HG02981 (cell line): Measurements from ENCODE around the gene OCRL.

Experiments
- ATAC-seq: cut with Tn5 transposase; IDR thresholded peaks from one replicate; pipeline ENCODE4 v1.9.1; 2021; ENCODE audit warnings: mild to moderate bottlenecking, moderate library complexity; ENCODE audit not compliant: unreplicated experiment

Gene OCRL

GRCh38 chrX:129540068-129540653 lies at the start of gene OCRL:
OCRL (plus strand) TSS chrX:129540259; CDS start chrX:129540440, 181 bp downstream.
- peak; percentile 96 for ATAC-seq

- ATAC-seq = no peak
These were observed 49.7 kb upstream of the OCRL start for GRCh38 chrX:129490330-129490729.

- no peak for ATAC-seq
These were observed 46.4 kb upstream of the OCRL start for GRCh38 chrX:129493643-129494042.

- no peak for ATAC-seq
These were observed 45.2 kb upstream of the OCRL start for GRCh38 chrX:129494887-129495286.

DNA sequence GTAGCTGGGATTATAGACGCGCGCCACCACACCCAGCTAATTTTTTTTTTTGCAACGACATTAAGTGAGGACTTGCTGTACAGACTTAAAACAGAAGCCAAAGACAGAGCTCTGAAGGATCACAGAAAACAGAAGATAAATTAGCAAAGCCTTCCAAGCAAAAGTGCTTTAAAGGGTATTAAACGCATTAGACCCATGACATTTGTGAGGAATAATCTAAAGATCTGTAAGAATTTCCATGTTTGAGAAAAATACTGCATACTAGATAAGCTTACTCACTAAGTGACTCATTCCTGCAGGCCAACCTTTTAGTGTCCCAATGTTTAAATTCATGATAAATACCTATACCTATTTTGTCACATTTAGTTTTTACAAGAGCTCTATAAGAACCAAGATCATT lies 44.2 kb upstream of the OCRL start:
- no peak for ATAC-seq

- no peak for ATAC-seq
These were observed 43.4 kb upstream of the OCRL start for GRCh38 chrX:129496625-129497024.

- no peak for ATAC-seq
These were observed 42.8 kb upstream of the OCRL start for GRCh38 chrX:129497146-129497843.

DNA sequence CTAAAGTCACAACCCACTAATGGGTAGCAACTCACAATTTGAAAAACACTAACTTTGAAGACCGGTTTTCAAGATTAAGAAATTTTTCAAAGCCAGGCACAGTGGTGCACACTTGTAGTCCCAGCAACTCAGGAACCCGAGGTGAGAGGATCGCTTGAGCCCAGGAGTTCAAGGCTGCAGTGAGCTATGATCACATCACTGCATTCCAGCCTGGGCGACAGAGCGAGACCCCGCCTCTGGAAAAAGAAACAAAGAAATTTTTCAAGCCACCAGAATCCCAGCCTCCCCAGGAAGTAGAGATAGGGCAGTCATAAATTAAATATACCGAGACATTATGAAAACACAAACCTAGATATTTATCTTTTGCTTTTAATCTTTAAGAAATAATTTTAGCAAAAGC lies 29.7 kb upstream of the OCRL start:
- ATAC-seq = no peak

DNA sequence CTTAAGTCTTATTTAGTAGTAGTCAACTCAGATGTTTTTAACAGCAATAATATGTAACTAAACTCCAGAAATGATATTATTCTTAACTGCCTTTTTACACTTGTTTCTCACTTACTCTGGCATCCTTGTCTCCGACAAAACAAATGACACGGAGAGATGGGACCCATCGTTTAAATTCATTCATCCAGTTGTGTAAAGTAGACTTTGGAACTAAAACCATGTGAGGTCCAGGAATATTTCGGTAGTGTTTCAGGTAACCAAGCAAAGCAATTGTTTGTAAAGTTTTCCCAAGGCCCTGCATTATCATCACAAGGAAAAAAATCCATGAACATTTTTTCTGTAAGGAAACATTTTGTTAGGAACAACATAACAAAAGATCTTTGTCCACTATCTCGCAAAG lies 28.4 kb upstream of the OCRL start:
- ATAC-seq = no peak

- no peak for ATAC-seq
These were observed 27.6 kb upstream of the OCRL start for GRCh38 chrX:129512409-129512808.

DNA sequence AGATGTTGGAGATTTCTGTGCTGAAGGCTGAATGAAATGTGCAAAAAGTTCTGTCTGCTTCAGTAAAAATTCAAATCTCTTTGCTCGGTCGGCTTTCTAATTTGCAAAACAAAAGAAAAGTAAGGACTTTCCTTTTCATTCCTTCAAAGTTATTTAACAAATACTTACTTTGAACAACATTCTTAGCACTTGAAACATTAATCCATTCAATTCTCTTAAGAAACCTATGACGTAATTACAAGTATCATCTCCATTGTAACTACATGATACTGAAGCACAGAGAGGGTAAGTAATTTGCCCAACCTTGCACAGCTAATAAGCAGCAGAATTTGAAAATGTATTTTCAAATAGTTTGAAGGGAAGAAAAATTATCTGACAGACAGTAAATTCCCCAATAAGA lies 23.7 kb upstream of the OCRL start:
- no peak for ATAC-seq

GRCh38 chrX:129520151-129520550 lies 19.9 kb upstream of the OCRL start:
- no peak for ATAC-seq

GRCh38 chrX:129522184-129523078 lies 17.6 kb upstream of the OCRL start:
- no peak for ATAC-seq

GRCh38 chrX:129523079-129523911 lies 16.8 kb upstream of the OCRL start, which contains the start of gene SMARCA1:
SMARCA1 (minus strand) TSS chrX:129523490; CDS start chrX:129523370, 120 bp downstream.
- no peak for ATAC-seq

DNA sequence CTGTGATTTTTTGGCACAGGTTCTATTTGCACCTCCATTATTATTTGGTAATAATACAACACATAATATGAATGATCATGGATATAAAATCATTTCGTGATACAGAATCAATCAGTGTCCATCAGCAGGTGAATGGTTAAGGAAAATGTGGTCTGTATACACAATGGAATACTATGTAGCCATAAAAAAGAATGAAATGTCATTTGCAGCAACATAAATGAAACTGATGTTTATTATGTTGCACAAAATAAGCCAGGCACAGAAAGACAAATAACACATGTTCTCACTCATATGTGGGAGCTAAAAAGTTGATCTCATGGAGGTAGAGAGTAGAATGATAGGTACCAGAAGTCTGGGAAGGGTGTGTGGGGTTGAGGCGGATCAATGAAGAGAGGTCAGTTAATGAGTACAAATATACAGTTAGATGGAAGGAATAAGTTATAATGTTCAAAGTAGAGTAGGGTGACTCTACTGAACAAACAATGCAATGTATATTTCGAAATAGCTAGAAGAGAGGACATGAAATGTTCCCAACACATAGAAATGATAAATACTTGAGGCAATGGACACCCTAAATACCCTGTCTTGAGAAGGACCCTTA lies 15.7 kb upstream of the OCRL start:
- ATAC-seq = no peak

DNA sequence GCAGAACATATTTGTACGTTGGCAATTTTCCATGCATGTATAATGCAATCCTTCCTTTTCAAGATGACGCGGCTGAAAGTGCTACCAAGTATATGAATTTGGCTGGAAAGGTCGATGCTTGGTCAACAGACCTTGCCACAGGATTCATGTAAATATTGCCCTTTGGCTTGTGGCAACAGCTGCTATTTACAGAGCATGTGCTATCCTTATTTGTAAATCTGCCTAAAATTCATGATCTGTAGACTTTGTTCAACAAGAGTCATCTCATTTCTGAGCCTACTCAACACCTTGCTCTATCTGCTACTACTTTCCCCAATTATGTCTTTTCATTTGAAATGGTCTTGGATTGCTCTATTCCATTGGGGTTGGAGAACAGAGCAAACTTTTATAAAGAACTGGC lies 14.9 kb upstream of the OCRL start:
- ATAC-seq = no peak

GRCh38 chrX:129525896-129526295 lies 14.2 kb upstream of the OCRL start:
- ATAC-seq = no peak

DNA sequence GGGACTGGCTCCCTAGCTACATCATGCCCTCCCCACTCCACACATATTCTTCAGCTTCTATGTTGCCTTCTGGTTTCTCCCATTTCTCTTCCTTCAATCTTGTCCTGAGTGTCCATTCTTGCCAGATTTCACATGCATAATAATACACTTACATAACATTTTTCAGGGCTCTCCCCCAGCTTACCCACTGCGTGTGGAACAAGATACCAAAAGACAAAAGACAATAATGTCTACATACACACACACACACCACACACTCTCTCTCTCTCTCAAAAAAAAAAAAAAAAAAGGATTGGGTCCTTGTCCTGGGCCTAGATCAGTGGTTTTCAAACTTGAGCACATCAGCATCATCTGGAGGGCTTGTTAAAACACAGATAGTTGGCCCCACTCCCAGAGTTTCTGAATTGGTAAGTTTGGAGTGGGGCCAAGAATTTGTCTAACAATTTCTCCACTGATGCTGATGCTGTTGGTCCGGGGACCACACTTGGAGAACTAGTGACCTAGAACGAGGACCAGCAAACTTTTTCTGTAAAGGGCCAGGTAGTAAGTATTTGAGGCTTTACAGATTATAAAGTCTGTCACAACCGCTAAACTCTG lies 10.3 kb upstream of the OCRL start:
- ATAC-seq = no peak

DNA sequence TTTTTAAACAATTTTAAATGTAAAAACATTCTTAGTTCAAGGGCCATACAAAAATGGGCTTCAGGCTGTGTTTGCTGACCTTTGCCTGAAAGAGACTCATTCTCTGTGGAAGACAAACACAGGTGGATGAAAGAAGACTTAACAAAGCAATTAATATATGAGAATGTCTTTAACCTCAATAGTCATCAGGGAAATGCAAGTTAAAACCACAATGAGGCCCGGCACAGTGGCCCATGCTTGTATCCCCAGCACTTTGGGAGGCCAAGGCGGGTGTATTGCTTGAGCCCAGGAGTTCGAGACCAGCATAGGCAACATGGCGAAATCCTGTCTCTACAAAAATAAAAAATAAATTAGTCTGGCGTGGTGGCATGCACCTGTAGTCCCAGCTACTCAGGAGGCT lies 9.6 kb upstream of the OCRL start:
- no peak for ATAC-seq

- ATAC-seq = no peak
These were observed 8.9 kb upstream of the OCRL start for GRCh38 chrX:129531132-129531531.
